GM18951 (cell line): ENCODE measurements around the gene NRP2.

ENCODE experiments used
- POLR2A ChIP-seq: IDR thresholded peaks from 4 replicates; pipeline ENCODE4 v1.6.1; 2011; ENCODE audit warnings: mild to moderate bottlenecking; ENCODE audit not compliant: insufficient read length, insufficient read depth; ENCODE audit errors: extremely low read depth
- in situ Hi-C: fragments of 300-500 bp; cut with MboI; formaldehyde crosslinking; loops from one replicate; pipeline ENCODE4 v1.12.0; 2022; ENCODE audit warnings: low sequenced_read_pairs, mixed read lengths, inconsistent platforms; ENCODE audit not compliant: unreplicated experiment

NRP2 gene

DNA sequence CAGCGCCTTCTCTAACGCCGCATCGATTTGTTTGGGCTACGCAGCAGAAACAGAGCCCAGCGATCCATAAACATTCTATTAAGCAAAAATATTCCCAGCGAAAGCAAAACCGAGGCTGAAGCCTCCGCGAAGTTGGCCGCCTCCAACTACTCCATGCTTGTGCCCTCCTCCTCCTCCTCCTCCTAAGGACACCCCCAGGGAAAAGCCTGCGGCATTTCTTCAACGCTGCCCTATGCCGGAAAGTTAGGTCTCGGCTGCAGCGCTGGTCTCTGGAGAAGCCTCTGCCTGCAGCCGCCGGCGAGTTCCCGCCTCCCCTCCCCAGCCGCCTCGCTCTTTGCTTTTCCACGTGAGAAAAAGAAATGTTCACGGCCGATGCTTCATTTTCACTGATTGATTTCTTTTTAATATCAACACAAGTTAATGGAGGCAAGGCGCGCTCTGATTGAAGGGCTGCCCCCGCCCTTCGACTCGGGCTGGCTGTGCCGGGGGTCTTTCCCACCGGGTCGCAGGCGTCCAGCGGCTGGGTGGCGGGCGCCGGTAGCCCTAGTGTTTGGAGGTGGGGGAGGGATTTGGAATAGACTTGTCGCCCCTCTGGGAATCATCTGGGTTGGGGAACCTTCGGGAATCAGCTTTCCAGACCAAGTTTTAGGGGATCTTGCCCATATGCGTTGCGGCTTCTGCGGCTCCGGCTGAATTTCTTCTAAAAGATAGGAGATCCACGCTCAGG, 3.9 kb downstream of the NRP2 start:
- in situ Hi-C loops: no loop called here
- no peak for TF ChIP-seq POLR2A

- in situ Hi-C loops: no loop called here
- TF ChIP-seq POLR2A: no peak
Measured at GRCh38 chr2:205686783-205687640, 4.7 kb downstream of the NRP2 start.

DNA sequence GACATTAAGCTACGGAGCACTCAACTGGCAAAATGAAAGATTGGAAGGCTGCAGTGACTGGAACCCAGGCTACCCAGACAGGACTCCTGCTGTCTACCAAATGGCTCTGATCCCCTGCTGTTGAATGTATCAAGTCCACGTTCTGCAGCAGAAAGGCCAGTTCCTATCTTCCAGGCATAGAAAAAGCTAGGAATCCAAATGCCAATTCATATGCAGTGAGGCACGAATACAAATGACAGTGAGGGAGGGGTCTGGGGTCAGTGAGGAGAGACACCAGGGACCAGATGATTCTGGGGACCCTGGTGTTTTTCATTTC, 5.3 kb downstream of the NRP2 start:
- no peak for TF ChIP-seq POLR2A
- in situ Hi-C loops: no loop called here

GRCh38 chr2:205688417-205689200, 6.3 kb downstream of the NRP2 start:
- in situ Hi-C loops: no loop called here
- TF ChIP-seq POLR2A: no peak

GRCh38 chr2:205689820-205690219, 7.5 kb downstream of the NRP2 start:
- TF ChIP-seq POLR2A: no peak
- in situ Hi-C loops: no loop called here

- in situ Hi-C loops: no loop called here
Measured at GRCh38 chr2:205692104-205692503, 9.8 kb downstream of the NRP2 start.

DNA sequence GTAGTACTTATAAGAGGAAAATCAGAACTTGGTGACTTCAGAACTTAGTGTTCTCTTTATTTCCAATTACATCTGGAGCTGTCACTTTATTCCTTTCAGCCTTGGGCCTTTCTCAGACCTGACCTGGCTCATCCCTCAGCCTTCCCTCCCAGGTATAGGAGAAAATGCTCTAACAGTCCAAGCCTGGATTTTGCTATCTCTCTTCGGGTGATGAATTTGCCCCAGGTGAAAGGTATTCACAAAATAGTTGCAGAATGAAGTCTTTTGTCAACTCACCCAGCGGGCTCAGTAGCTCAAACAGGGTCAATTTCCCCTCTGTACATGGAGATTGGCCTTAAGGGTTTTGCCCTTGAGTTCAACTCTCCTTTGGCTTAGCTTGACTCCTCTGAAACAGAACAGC, 12.0 kb downstream of the NRP2 start:
- in situ Hi-C loops: no loop called here
- no peak for TF ChIP-seq POLR2A

More at GRCh38 chr2:205692104-205692503, 9.8 kb downstream of the NRP2 start:
- TF ChIP-seq POLR2A: no peak

GRCh38 chr2:205695460-205695991, 13.2 kb downstream of the NRP2 start:
- TF ChIP-seq POLR2A: no peak
- in situ Hi-C loops: no loop called here

- in situ Hi-C loops: no loop called here
- TF ChIP-seq POLR2A: no peak
Measured at GRCh38 chr2:205696331-205696926, 14.1 kb downstream of the NRP2 start.

DNA sequence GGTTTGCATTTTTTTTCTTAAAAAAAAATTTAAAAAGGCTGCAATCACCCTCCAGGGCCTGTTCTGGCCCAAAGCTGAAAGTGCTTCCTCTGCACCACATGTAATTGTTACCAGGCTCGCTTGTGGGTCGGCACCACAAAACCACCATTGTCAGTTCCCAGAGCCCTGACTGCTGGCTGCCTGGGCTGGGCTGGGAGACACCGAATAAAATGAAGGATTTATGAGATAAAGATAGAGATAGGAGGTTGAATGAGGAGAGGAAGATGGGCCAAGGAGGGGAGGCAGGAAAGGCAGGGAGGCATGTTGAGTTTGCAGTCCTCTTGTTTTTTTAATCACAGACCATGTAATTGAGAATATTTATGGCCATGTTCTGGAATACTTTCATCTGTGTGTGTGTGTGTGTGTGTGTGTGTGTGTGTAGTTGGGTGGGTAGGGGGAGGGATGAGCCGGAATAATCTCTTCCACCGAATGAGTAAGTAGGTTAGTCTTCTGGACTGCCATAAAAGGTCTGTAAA, 14.7 kb downstream of the NRP2 start:
- TF ChIP-seq POLR2A: no peak
- in situ Hi-C loops: no loop called here

DNA sequence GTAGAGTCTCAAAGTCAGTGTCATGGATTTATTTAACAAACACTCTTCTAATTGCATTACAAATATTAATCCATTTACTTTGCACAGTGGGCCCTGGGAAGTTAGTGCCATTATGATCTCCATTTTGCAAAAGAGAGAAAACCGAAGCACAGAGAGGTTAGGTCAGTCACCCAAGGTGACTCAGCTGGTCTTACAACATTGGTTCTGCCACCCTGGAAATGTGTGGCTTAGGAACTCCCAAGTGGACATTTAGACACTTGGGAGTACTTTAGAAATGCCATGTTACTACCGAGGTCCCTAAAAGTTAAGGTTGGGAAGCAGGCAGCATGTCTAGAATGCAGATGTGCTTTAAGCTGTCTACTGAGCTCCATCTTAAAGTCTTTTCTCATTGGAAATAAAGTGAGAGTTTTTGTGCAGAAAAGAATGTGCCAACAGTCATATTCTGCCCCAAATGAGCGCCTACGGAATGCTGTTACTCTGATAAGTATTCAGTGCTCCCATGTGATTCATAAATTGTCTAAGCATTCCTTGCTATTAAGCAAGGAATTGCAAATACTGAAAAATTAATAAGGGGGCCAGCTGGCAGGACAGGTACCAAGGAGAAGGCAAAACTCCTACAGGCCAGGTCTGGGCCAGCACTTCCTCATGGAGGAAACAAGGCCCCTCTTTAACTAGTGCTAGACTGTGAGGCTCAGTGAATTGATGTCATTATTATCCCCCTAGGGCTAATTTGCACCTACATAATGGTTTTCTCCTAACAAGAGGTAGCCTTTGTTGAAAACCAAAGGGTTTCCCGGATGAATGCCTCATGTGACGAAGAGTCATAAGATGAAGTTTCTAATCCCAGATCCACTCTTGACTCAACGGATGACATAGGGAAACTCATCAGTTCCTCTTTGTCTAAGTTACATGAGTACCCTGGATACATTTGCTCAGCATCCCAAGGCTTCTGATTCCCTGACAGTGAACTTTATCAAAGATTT, 16.3 kb downstream of the NRP2 start:
- in situ Hi-C loops: no loop called here
- no peak for TF ChIP-seq POLR2A

DNA sequence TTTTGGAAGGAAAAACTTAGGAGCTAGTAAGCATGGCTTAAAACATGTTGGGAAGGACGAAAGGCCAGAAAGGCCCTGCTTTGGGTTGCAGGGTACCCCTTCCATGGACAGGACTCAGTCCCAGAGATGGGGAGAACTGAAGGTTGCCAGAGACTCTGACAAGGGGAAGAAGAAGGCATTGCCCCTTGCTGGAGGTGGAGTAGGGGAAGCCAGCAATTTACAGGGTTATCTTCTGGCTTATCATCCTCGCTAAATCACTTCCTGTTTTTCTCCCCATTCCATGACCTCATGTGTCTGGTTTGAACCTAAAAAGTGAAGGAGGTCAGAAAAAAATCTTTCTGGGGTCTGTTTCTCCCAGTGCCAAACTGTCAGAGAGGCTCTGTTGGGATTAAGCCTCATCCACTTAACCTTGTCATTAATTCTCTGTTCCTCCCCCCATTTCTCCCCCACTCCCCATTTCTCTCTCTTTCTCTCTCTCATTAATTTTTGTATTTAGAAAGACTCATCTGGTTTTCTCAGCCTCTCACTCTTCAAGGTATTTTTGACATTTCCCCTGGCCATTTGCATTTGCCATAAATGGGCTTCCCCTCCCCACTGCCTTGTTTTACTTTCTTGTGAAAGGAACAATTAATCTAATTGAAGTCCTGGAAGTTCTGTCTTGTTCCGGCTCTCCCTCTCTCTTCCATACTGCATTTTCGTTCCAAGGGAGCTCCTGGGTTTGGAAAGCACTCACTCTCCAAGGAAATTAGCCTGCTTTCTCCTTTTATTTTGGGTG, 17.4 kb downstream of the NRP2 start:
- TF ChIP-seq POLR2A: no peak
- in situ Hi-C loops: no loop called here
